GM18861 (cell line): ENCODE data around the gene OR4B1.

ENCODE experiments used
- ATAC-seq: cut with Tn5 transposase; IDR thresholded peaks from one replicate; pipeline ENCODE4 v1.9.1; 2021; ENCODE audit not compliant: unreplicated experiment

The OR4B1 gene

GRCh38 chr11:48248902-48249301 lies 32.3 kb downstream of the OR4B1 start:
- ATAC-seq: no peak

DNA sequence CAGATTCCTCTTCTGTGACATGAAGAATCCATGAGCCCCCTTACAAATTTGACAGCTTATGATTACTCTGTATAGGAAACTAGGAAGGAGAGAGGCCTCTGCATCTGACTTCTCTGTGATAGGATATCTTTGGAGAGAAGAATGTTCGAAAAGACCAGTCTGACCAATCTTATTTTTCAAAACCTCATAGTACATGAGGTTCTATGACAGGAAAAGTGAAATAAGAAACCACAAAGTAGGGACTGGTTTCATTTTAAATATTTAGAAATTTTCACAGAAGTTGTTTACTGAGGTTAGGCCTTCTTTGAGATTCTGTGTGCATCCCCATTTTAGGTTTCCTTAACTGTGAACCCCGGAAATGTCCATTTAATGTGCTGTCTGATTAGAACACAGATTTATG lies 45.0 kb downstream of the OR4B1 start:
- no peak for ATAC-seq

DNA sequence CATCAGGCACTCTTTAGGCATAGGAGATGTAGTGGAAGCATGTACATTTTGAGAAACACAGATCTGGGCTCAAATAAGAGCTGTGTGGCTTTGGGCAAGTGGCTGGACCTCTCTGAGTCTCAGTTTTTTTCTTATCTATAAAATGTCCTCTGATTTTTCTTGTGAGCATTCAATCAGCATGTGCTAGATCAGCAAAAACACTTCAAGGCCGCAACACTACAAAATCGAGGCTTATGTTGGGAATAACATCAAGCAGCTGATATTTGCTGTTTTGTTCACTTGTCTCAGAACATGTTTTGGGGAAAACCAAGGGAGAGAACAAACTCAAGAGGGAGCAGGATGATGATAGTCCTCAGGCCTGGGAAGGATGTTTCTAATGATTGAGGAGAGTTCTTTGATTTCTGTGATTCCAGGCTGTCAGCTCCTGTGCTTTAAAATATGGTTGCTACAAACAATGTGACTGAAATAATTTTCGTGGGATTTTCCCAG lies 46.9 kb downstream of the OR4B1 start, which contains the start of gene OR4X1:
TSS of gene OR4X1 (plus strand) at position 439 of the 489 bp plus-strand sequence. CDS start at position 439, 0 bp downstream.
- no peak for ATAC-seq
